Activated B cell treated with CpG ODN at 0.5 μM for 24 hours (primary cell): ENCODE measurements around the gene TFCP2L1. TPM values are rescaled to one million over a fixed set of nuclear protein-coding genes. Genes with fewer than 3 reads are reported as not detected.
"Not testable (repeated sequence)": the region's sequence is repeated elsewhere in the genome, so short reads cannot be mapped to it uniquely, and the experiment has no call there.

Experiments
- ATAC-seq: fragments of 200-7000 bp; cut with Tn5 transposase; one replicate; pipeline ENCODE4 v1.10.0; 2021; ENCODE audit warnings: low read depth, mild to moderate bottlenecking, moderate library complexity
- CTCF ChIA-PET: fragments of 350-600 bp; sonication (Branson Sonifier 250); formaldehyde crosslinking; loops from one replicate; lab custom pipeline; 2021; ENCODE audit warnings: antibody characterized with exemption; lab: Charles Lee
- POLR2A ChIA-PET: fragments of 350-600 bp; sonication (Branson Sonifier 250); formaldehyde crosslinking; loops from one replicate; lab custom pipeline; 2021; ENCODE audit warnings: antibody characterized with exemption; lab: Charles Lee
- DNase-seq: peaks from one replicate; pipeline ENCODE4 v3.0.0; 2022
- H3K27ac Mint-ChIP-seq: one replicate; pipeline ENCODE4 v1.8.0; 2020; ENCODE audit warnings: mixed read lengths
- H3K27me3 Mint-ChIP-seq: one replicate; pipeline ENCODE4 v1.8.0; 2021; ENCODE audit warnings: mixed read lengths
- H3K36me3 Mint-ChIP-seq: one replicate; pipeline ENCODE4 v1.8.0; 2021; ENCODE audit warnings: low read depth, mixed read lengths
- H3K4me1 Mint-ChIP-seq: one replicate; pipeline ENCODE4 v1.8.0; 2021; ENCODE audit warnings: mixed read lengths
- H3K4me3 Mint-ChIP-seq: one replicate; pipeline ENCODE4 v1.8.0; 2020; ENCODE audit warnings: mild to moderate bottlenecking, mixed read lengths
- H3K9me3 Mint-ChIP-seq: one replicate; pipeline ENCODE4 v1.8.0; 2020; ENCODE audit warnings: mixed read lengths
- CTCF ChIP-seq: fragments of 200-600 bp; IDR thresholded peaks from one replicate; pipeline ENCODE4 v1.8.0; 2022; ENCODE audit warnings: antibody characterized with exemption, mild to moderate bottlenecking
- intact Hi-C: fragments of 100-400 bp; cut with micrococcal nuclease; formaldehyde crosslinking; loops from one replicate; pipeline ENCODE4 v1.15.1; 2024
- total RNA-seq: library from RNA; stranded (reverse); gene quantifications from 2 replicates; pipeline ENCODE4 v1.2.3, GENCODE V29; 2022

TFCP2L1 gene
- total RNA-seq, 1 donor from 2014 or later = 0.13 TPM

- no peak for TF ChIP-seq CTCF
- CTCF ChIA-PET = no interaction called here
- Mint-ChIP-seq H3K4me3 (no peak overlapping the region), H3K4me1 (no peaks in the 10 kb centered on the region), H3K27ac (no peak overlapping the region), H3K27me3 (peaks cover 18% of the 10 kb centered on the region), H3K36me3 (no peaks in the 10 kb centered on the region), H3K9me3 (no peaks in the 10 kb centered on the region)
- POLR2A ChIA-PET = no interaction called here
- DNase-seq = no peak
- intact Hi-C loops = no loop called here
- no peak for ATAC-seq
Observed at GRCh38 chr2:121303531-121304263, 18.7 kb upstream of the TFCP2L1 start.

GRCh38 chr2:121301190-121301589, 16.2 kb upstream of the TFCP2L1 start:
- CTCF ChIA-PET, H3K27me3 Mint-ChIP-seq, H3K4me1 Mint-ChIP-seq: not testable (repeated sequence)

GRCh38 chr2:121298476-121298875, 13.5 kb upstream of the TFCP2L1 start:
- Mint-ChIP-seq H3K4me1 (no peaks in the 10 kb centered on the region), H3K27ac (no peak overlapping the region), H3K36me3 (no peaks in the 10 kb centered on the region), H3K27me3 (peaks cover 4% of the 10 kb centered on the region), H3K4me3 (no peak overlapping the region), H3K9me3 (no peaks in the 10 kb centered on the region)
- ChIA-PET POLR2A (no interaction called here), CTCF (no interaction called here)
- DNase-seq (no peak), ATAC-seq (no peak)
- TF ChIP-seq CTCF = no peak
- intact Hi-C loops = no loop called here

More at GRCh38 chr2:121301190-121301589, 16.2 kb upstream of the TFCP2L1 start:
- ATAC-seq, H3K36me3 Mint-ChIP-seq, H3K4me3 Mint-ChIP-seq, DNase-seq, H3K9me3 Mint-ChIP-seq, intact Hi-C loops, H3K27ac Mint-ChIP-seq, POLR2A ChIA-PET: not testable (repeated sequence)

- H3K27ac Mint-ChIP-seq, intact Hi-C loops, DNase-seq, ATAC-seq, H3K4me1 Mint-ChIP-seq, H3K9me3 Mint-ChIP-seq, CTCF ChIA-PET, POLR2A ChIA-PET, H3K27me3 Mint-ChIP-seq, H3K36me3 Mint-ChIP-seq, H3K4me3 Mint-ChIP-seq: not testable (repeated sequence)
Observed at GRCh38 chr2:121297866-121298265, 12.9 kb upstream of the TFCP2L1 start.

GRCh38 chr2:121297217-121297830, 12.3 kb upstream of the TFCP2L1 start:
- ATAC-seq = no peak
- CTCF ChIA-PET = no interaction called here
- H3K9me3 Mint-ChIP-seq = no peaks in the 10 kb centered on the region

More at GRCh38 chr2:121297217-121297830, 12.3 kb upstream of the TFCP2L1 start:
- POLR2A ChIA-PET = no interaction called here
- Mint-ChIP-seq H3K27me3 (peaks cover 4% of the 10 kb centered on the region), H3K4me3 (no peak overlapping the region), H3K4me1 (no peaks in the 10 kb centered on the region), H3K27ac (no peak overlapping the region), H3K36me3 (no peaks in the 10 kb centered on the region)
- no peak for DNase-seq
- intact Hi-C loops = no loop called here
- TF ChIP-seq CTCF = no peak
